ENCODE results near the gene ANKRD52. TPM values are rescaled to one million over a fixed set of nuclear protein-coding genes. Genes with fewer than 3 reads are reported as not detected.
A peak's percentile ranks its signal among the peaks of the same experiment; 100 is the strongest.

ANKRD52 gene
- total RNA-seq, 2 experiments from 2014 or later: 54.5 to 55.0 TPM

- Mint-ChIP-seq H3K27ac (no peak overlapping the region), H3K4me3 (no peak overlapping the region), H3K27me3 (ENCODE audit: low read depth) (no peaks in the 10 kb centered on the region), H3K36me3 (ENCODE audit: low read depth) (peaks cover 11% of the 10 kb centered on the region), H3K9me3 (ENCODE audit: insufficient read depth) (no peaks in the 10 kb centered on the region), H3K4me1 (ENCODE audit: low read depth) (no peaks in the 10 kb centered on the region)
- CTCF ChIA-PET: interaction anchor here (1.6 kb wide), 1 partner anchor 15 kb away, joined by 3 read pairs; the partner anchor contains the start of gene RNF41
- POLR2A ChIA-PET: no interaction called here
- no peak for ATAC-seq
- no peak for DNase-seq
Observed at GRCh38 chr12:56237552-56237951, 20.6 kb downstream of the ANKRD52 start.

- Mint-ChIP-seq H3K4me3 (no peak overlapping the region), H3K4me1 (ENCODE audit: low read depth) (no peaks in the 10 kb centered on the region), H3K36me3 (ENCODE audit: low read depth) (peaks cover 11% of the 10 kb centered on the region), H3K27ac (no peak overlapping the region), H3K9me3 (ENCODE audit: insufficient read depth) (no peaks in the 10 kb centered on the region), H3K27me3 (ENCODE audit: low read depth) (no peaks in the 10 kb centered on the region)
- DNase-seq: no peak
- no peak for ATAC-seq
- CTCF ChIA-PET: interaction anchor here (1.6 kb wide), 1 partner anchor 15 kb away, joined by 3 read pairs; the partner anchor contains the start of gene RNF41
- POLR2A ChIA-PET: interaction anchor here (0.5 kb wide), 1 partner anchor 48 kb away, joined by 3 read pairs; no protein-coding TSS in a partner anchor
Observed at GRCh38 chr12:56236985-56237384, 21.2 kb downstream of the ANKRD52 start.

- ChIA-PET POLR2A (no interaction called here), CTCF (interaction anchor here (1.6 kb wide), 1 partner anchor 14 kb away, joined by 3 read pairs; the partner anchor contains the start of gene RNF41)
- DNase-seq (no peak), ATAC-seq (no peak)
- Mint-ChIP-seq H3K4me1 (ENCODE audit: low read depth) (no peaks in the 10 kb centered on the region), H3K36me3 (ENCODE audit: low read depth) (peaks cover 4% of the 10 kb centered on the region), H3K27ac (no peak overlapping the region), H3K9me3 (ENCODE audit: insufficient read depth) (no peaks in the 10 kb centered on the region), H3K27me3 (ENCODE audit: low read depth) (no peaks in the 10 kb centered on the region), H3K4me3 (no peak overlapping the region)
Observed at GRCh38 chr12:56236091-56236490, 22.1 kb downstream of the ANKRD52 start.

- Mint-ChIP-seq H3K9me3 (ENCODE audit: insufficient read depth) (no peaks in the 10 kb centered on the region), H3K4me1 (ENCODE audit: low read depth) (no peaks in the 10 kb centered on the region), H3K36me3 (ENCODE audit: low read depth) (no peaks in the 10 kb centered on the region), H3K4me3 (no peak overlapping the region), H3K27ac (no peak overlapping the region), H3K27me3 (ENCODE audit: low read depth) (no peaks in the 10 kb centered on the region)
- POLR2A ChIA-PET: interaction anchor here (0.7 kb wide), 1 partner anchor 256 kb away, joined by 3 read pairs; no protein-coding TSS in a partner anchor
- CTCF ChIA-PET: interaction anchor here (1.1 to 1.9 kb wide), 2 partner anchors 13 to 229 kb away, joined by 3 to 6 read pairs; partner anchors contain the start of gene RNF41
- no peak for ATAC-seq
- DNase-seq: no peak
Observed at GRCh38 chr12:56234746-56235436, 23.3 kb downstream of the ANKRD52 start.

- CTCF ChIA-PET: interaction anchor here (1.3 kb wide), 1 partner anchor 184 kb away, joined by 3 read pairs; no protein-coding TSS in a partner anchor
- Mint-ChIP-seq H3K4me3 (no peak overlapping the region), H3K9me3 (ENCODE audit: insufficient read depth) (no peaks in the 10 kb centered on the region), H3K36me3 (ENCODE audit: low read depth) (peaks cover 12% of the 10 kb centered on the region), H3K27me3 (ENCODE audit: low read depth) (no peaks in the 10 kb centered on the region), H3K4me1 (ENCODE audit: low read depth) (peaks cover 2% of the 10 kb centered on the region), H3K27ac (no peak overlapping the region)
- POLR2A ChIA-PET: interaction anchor here (1.0 kb wide), 1 partner anchor 9 kb away, joined by 4 read pairs; the partner anchor contains the start of gene RNF41
- ATAC-seq: no peak
- DNase-seq: no peak
Observed at GRCh38 chr12:56231184-56231582, 27.0 kb downstream of the ANKRD52 start.

GRCh38 chr12:56230432-56231183, 27.6 kb downstream of the ANKRD52 start:
- Mint-ChIP-seq H3K36me3 (ENCODE audit: low read depth) (peaks cover 15% of the 10 kb centered on the region), H3K4me1 (ENCODE audit: low read depth) (peaks cover 6% of the 10 kb centered on the region), H3K27me3 (ENCODE audit: low read depth) (no peaks in the 10 kb centered on the region), H3K9me3 (ENCODE audit: insufficient read depth) (no peaks in the 10 kb centered on the region), H3K27ac (no peak overlapping the region), H3K4me3 (no peak overlapping the region)
- ATAC-seq (no peak), DNase-seq (no peak)
- ChIA-PET CTCF (interaction anchor here (1.3 kb wide), 1 partner anchor 183 kb away, joined by 3 read pairs; no protein-coding TSS in a partner anchor), POLR2A (interaction anchor here (1.0 kb wide), 1 partner anchor 8 kb away, joined by 4 read pairs; the partner anchor contains the start of gene RNF41)

GRCh38 chr12:56229916-56230431, 28.2 kb downstream of the ANKRD52 start, which contains the start of gene SLC39A5:
TSS of gene SLC39A5 (plus strand) at chr12:56230051. CDS start at chr12:56231275, 1,224 bp downstream.
- ATAC-seq: no peak
- no peak within 1 kb of the TSS for H3K27ac Mint-ChIP-seq
- H3K9me3 Mint-ChIP-seq (ENCODE audit: insufficient read depth): no peaks in the 10 kb centered on the region
- no peaks in the 10 kb centered on the region for H3K27me3 Mint-ChIP-seq (ENCODE audit: low read depth)
- ChIA-PET CTCF (no interaction called here), POLR2A (no interaction called here)
- no peak within 1 kb of the TSS for H3K4me3 Mint-ChIP-seq
- no peak for DNase-seq
- H3K4me1 Mint-ChIP-seq (ENCODE audit: low read depth): peaks cover 12% of the 10 kb centered on the region
- H3K36me3 Mint-ChIP-seq (ENCODE audit: low read depth): peaks cover 20% of the 10 kb centered on the region

- H3K27ac Mint-ChIP-seq: no peak overlapping the region
- POLR2A ChIA-PET: no interaction called here
Observed at GRCh38 chr12:56229082-56229481, 29.1 kb downstream of the ANKRD52 start.

GRCh38 chr12:56224954-56225353, 33.2 kb downstream of the ANKRD52 start:
- Mint-ChIP-seq H3K36me3 (ENCODE audit: low read depth) (peaks cover 20% of the 10 kb centered on the region), H3K9me3 (ENCODE audit: insufficient read depth) (no peaks in the 10 kb centered on the region), H3K27ac (peak overlapping the region; percentile 85), H3K4me3 (peak overlapping the region; percentile 91), H3K4me1 (ENCODE audit: low read depth) (peaks cover 51% of the 10 kb centered on the region), H3K27me3 (ENCODE audit: low read depth) (no peaks in the 10 kb centered on the region)
- DNase-seq: peak; percentile 32
- ChIA-PET CTCF (no interaction called here), POLR2A (no interaction called here)
- no peak for ATAC-seq

More at GRCh38 chr12:56229082-56229481, 29.1 kb downstream of the ANKRD52 start:
- Mint-ChIP-seq H3K36me3 (ENCODE audit: low read depth) (peaks cover 20% of the 10 kb centered on the region), H3K9me3 (ENCODE audit: insufficient read depth) (no peaks in the 10 kb centered on the region), H3K4me3 (no peak overlapping the region), H3K4me1 (ENCODE audit: low read depth) (peaks cover 19% of the 10 kb centered on the region), H3K27me3 (ENCODE audit: low read depth) (no peaks in the 10 kb centered on the region)
- ATAC-seq (no peak), DNase-seq (no peak)
- CTCF ChIA-PET: no interaction called here

- peak within 1 kb of the TSS; percentile 91 for H3K4me3 Mint-ChIP-seq
- H3K36me3 Mint-ChIP-seq (ENCODE audit: low read depth): peaks cover 15% of the 10 kb centered on the region
- H3K27me3 Mint-ChIP-seq (ENCODE audit: low read depth): no peaks in the 10 kb centered on the region
- no peaks in the 10 kb centered on the region for H3K9me3 Mint-ChIP-seq (ENCODE audit: insufficient read depth)
- CTCF ChIA-PET: interaction anchor here (2.2 to 4.2 kb wide), 2 partner anchors 34 to 98 kb away, joined by 12 to 69 read pairs; partner anchors contain the start of gene SMARCC2
- DNase-seq (peak; percentile 96), ATAC-seq (peak; percentile 87)
- peak within 1 kb of the TSS; percentile 85 for H3K27ac Mint-ChIP-seq
- peaks cover 54% of the 10 kb centered on the region for H3K4me1 Mint-ChIP-seq (ENCODE audit: low read depth)
- POLR2A ChIA-PET: interaction anchor here (0.7 kb wide), 1 partner anchor 71 kb away, joined by 6 read pairs; no protein-coding TSS in a partner anchor
Observed at GRCh38 chr12:56224102-56224701, 34.0 kb downstream of the ANKRD52 start, which contains the start of gene NABP2. TSS of gene NABP2 (plus strand) at chr12:56224342. CDS start at chr12:56224857, 515 bp downstream.

GRCh38 chr12:56223571-56224101, 34.5 kb downstream of the ANKRD52 start:
- Mint-ChIP-seq H3K4me1 (ENCODE audit: low read depth) (peaks cover 54% of the 10 kb centered on the region), H3K9me3 (ENCODE audit: insufficient read depth) (no peaks in the 10 kb centered on the region), H3K36me3 (ENCODE audit: low read depth) (peaks cover 13% of the 10 kb centered on the region), H3K4me3 (peak overlapping the region; percentile 91), H3K27ac (peak overlapping the region; percentile 85), H3K27me3 (ENCODE audit: low read depth) (no peaks in the 10 kb centered on the region)
- ChIA-PET CTCF (interaction anchor here (2.2 to 4.2 kb wide), 4 partner anchors 17 to 105 kb away, joined by 12 to 69 read pairs (median 45); partner anchors contain the start of genes SMARCC2 and ZC3H10), POLR2A (interaction anchor here (0.6 to 1.8 kb wide), 3 partner anchors 70 to 226 kb away, joined by 3 to 7 read pairs (median 6); partner anchors contain the start of genes CNPY2 and TIMELESS)
- ATAC-seq: no peak
- DNase-seq: no peak

All from activated CD8-positive, alpha-beta T cell treated with anti-CD3 and anti-CD28 coated beads, Interleukin-2, amount 10 ng/mL, durations not matched to agents 7 days and 5 days (primary cell).